K562 (cell line): ENCODE data around the gene FLAD1. TPM values are rescaled to one million over a fixed set of nuclear protein-coding genes. Genes with fewer than 3 reads are reported as not detected.

Experiments
- ATAC-seq: fragments of 200-7000 bp; cut with Tn5 transposase; 3 replicates; pipeline ENCODE4 v1.9.1; 2020; ENCODE audit warnings: moderate library complexity
- BruUV-seq: library from RNA; stranded (reverse); fragments of 400-500 nt; replicated peaks from 2 replicates; lab custom pipeline; 2021; lab: Mats Ljungman, UMichigan
- CTCF ChIA-PET: fragments of 300-600 bp; formaldehyde crosslinking; extraction: SDS; loops from one replicate; lab custom pipeline; 2021; ENCODE audit warnings: low intra/inter-chr PET ratio; lab: Yijun Ruan, JAX
- POLR2A ChIA-PET: fragments of 300-600, 350-650 bp; sonication (Branson Sonifier 250); formaldehyde crosslinking; extraction: SDS; loops from one replicate; lab custom pipeline; 2021; ENCODE audit warnings: antibody characterized with exemption, inconsistent platforms; lab: Yijun Ruan, JAX
- DNase-seq, 4 experiments: peaks; one replicate each; pipeline versions ENCODE4 v3.0.0 to v3.0.0-alpha.2; 2011 to 2018; ENCODE audit warnings: low spot score in 3 of 4, mixed read lengths in 3 of 4; ENCODE audit errors: extremely low read depth in 1 of 4
- FAIRE-seq: peaks from 2 replicates; lab custom pipeline; 2011; peaks lifted over from hg19 to GRCh38; lab: Jason Lieb, UNC
- H2AFZ ChIP-seq: 2 replicates; pipeline ENCODE4 v1.6.0; 2011; ENCODE audit warnings: low read depth, low read length, control low read depth, inconsistent platforms
- H3K27ac ChIP-seq: fragments of 200-600 bp; 3 replicates; pipeline ENCODE4 v1.8.0; 2011; ENCODE audit warnings: low read depth, mild to moderate bottlenecking, control low read depth, inconsistent platforms, low read length, moderate library complexity, mixed read lengths; ENCODE audit errors: extremely low read depth
- H3K27me3 ChIP-seq, 2 experiments: fragments of 300-600 bp in 1 of 2; 2 replicates in 1 of 2; 3 replicates in 1 of 2; pipeline versions ENCODE4 v1.6.0 to v1.8.0; 2011; ENCODE audit warnings: inconsistent platforms in 2 of 2, low read length in 2 of 2, mild to moderate bottlenecking in 1 of 2, mixed read lengths in 1 of 2, moderate library complexity in 1 of 2; ENCODE audit not compliant: control insufficient read depth in 2 of 2, insufficient read depth in 2 of 2
- H3K36me3 ChIP-seq: fragments of 300-600 bp; 3 replicates; pipeline ENCODE4 v1.8.0; 2011; ENCODE audit warnings: mild to moderate bottlenecking, low read length, inconsistent platforms; ENCODE audit not compliant: control insufficient read depth, insufficient read depth
- H3K4me1 ChIP-seq, 2 experiments: fragments of 200-600 bp in 1 of 2; replicated peaks in 1 of 2; 2 replicates in 1 of 2; 3 replicates in 1 of 2; pipeline versions ENCODE4 v1.5.1 to v1.8.0; 2011; ENCODE audit warnings: inconsistent platforms in 2 of 2, low read length in 2 of 2, mild to moderate bottlenecking in 1 of 2, mixed read lengths in 1 of 2, moderate library complexity in 1 of 2; ENCODE audit not compliant: control insufficient read depth in 2 of 2, insufficient read depth in 2 of 2
- H3K4me2 ChIP-seq: 2 replicates; pipeline ENCODE4 v1.6.1; 2011; ENCODE audit warnings: low read length, control low read depth, inconsistent platforms, mixed read lengths; ENCODE audit not compliant: insufficient read depth
- H3K4me3 ChIP-seq: fragments of 200-600 bp; sonication (generic), shearing (Covaris generic); 2 replicates; pipeline ENCODE4 v1.5.1; 2016; ENCODE audit warnings: control low read depth, inconsistent platforms
- H3K79me2 ChIP-seq: fragments of 200-600 bp; 3 replicates; pipeline ENCODE4 v1.8.0; 2011; ENCODE audit warnings: low read length, inconsistent platforms; ENCODE audit not compliant: control insufficient read depth, insufficient read depth
- H3K9ac ChIP-seq, 2 experiments: 2 replicates each; pipeline versions ENCODE4 v1.6.0 to v1.6.1; 2011; ENCODE audit warnings: low read depth in 2 of 2, low read length in 2 of 2, control low read depth in 1 of 2, inconsistent platforms in 1 of 2, mild to moderate bottlenecking in 1 of 2, mixed read lengths in 1 of 2; ENCODE audit not compliant: insufficient read depth in 1 of 2
- H3K9me1 ChIP-seq: one replicate; pipeline ENCODE4 v1.6.0; 2011; ENCODE audit warnings: inconsistent platforms, mild to moderate bottlenecking, low read length, moderate library complexity; ENCODE audit not compliant: control insufficient read depth, insufficient read depth
- H3K9me3 ChIP-seq: replicated peaks from 2 replicates; pipeline ENCODE4 v1.5.1; 2011; ENCODE audit warnings: low read depth, low read length, inconsistent platforms; ENCODE audit not compliant: control insufficient read depth, insufficient read depth
- H4K20me1 ChIP-seq: replicated peaks from 2 replicates; pipeline ENCODE4 v1.6.1; 2011; ENCODE audit warnings: low read length, inconsistent platforms, mixed read lengths; ENCODE audit not compliant: control insufficient read depth, insufficient read depth
- DIDO1 ChIP-seq: fragments of 450-650 bp; IDR thresholded peaks from 2 replicates; pipeline ENCODE4 v1.6.1; 2016; ENCODE audit warnings: low read depth, missing biosample characterization, missing genetic modification characterization
- FOXM1 ChIP-seq, 2 experiments: fragments of 450-650 bp in 1 of 2; sonication (generic) in 1 of 2; formaldehyde crosslinking in 1 of 2; IDR thresholded peaks; 2 replicates each; pipeline versions ENCODE4 v1.6.1 to v1.9.0; 2017 to 2022; ENCODE audit warnings: low read depth in 2 of 2, mild to moderate bottlenecking in 2 of 2, missing genetic modification reagents in 1 of 2, moderate library complexity in 1 of 2
- MEIS2 ChIP-seq: fragments of 450-650 bp; IDR thresholded peaks from 2 replicates; pipeline ENCODE4 v1.6.1; 2014; ENCODE audit warnings: mild to moderate bottlenecking; ENCODE audit not compliant: partially characterized antibody
- ZBTB11 ChIP-seq, 3 experiments: fragments of 200-800 bp in 1 of 3; fragments of 250-450 bp in 1 of 3; fragments of 450-650 bp in 1 of 3; sonication (Bioruptor Pico) in 1 of 3; sonication (Bioruptor generic) in 1 of 3; formaldehyde crosslinking in 1 of 3; IDR thresholded peaks; 2 replicates each; pipeline versions ENCODE4 v1.6.1 to v1.8.0; 2016 to 2022; ENCODE audit warnings: mild to moderate bottlenecking in 2 of 3, missing genetic modification characterization in 2 of 3, missing compliant biosample characterization in 1 of 3, moderate library complexity in 1 of 3
- ZBTB5 ChIP-seq: fragments of 450-650 bp; IDR thresholded peaks from 2 replicates; pipeline ENCODE4 v1.6.1; 2017; ENCODE audit warnings: antibody characterized with exemption
- ZNF407 ChIP-seq: fragments of 450-650 bp; IDR thresholded peaks from 2 replicates; pipeline ENCODE4 v1.6.1; 2016; ENCODE audit warnings: low read depth
- WGBS: fragments of 100-300 bp; shearing (Covaris generic); methylation state at CpG from one replicate; pipeline ENCODE4 v1.1.6; 2016; ENCODE audit warnings: low coverage, mixed read lengths; ENCODE audit not compliant: insufficient coverage; ENCODE audit errors: missing lambda C conversion rate; 5-methylcytosine and 5-hydroxymethylcytosine counted together
- in situ Hi-C: fragments of 300-500 bp; cut with MboI; formaldehyde crosslinking; loops from 4 replicates; pipeline ENCODE4 v1.15.0; 2018; ENCODE audit warnings: inconsistent platforms, mixed read lengths
- intact Hi-C: fragments of 100-400 bp; cut with micrococcal nuclease; formaldehyde crosslinking; loops from 2 replicates; pipeline ENCODE4 v1.14.2; 2022
- polyA plus RNA-seq, 8 experiments: library from polyadenylated mRNA; depleted of rRNA in 4 of 8; stranded (reverse) in 5 of 8; unstranded in 3 of 8; fragments of >200 nt; fragmentation: Nextera tagmentation in 2 of 8; fragmentation: Illumina TruSeq in 1 of 8; extraction: Ambion mirVana in 2 of 8; extraction: Trizol in 1 of 8; gene quantifications; 2 replicates each; pipeline versions ENCODE4 v1.2.1 to v1.2.3, GENCODE V29; 2011 to 2014; ENCODE audit warnings: inconsistent platforms in 1 of 8, missing spikeins in 1 of 8
- total RNA-seq, 7 experiments: library from RNA; depleted of rRNA in 6 of 7; stranded (reverse); fragments of >200 nt in 6 of 7; fragmentation: Illumina TruSeq in 2 of 7; extraction: Trizol in 2 of 7; gene quantifications; 2 replicates each; pipeline versions ENCODE4 v1.2.1 to v1.2.3, GENCODE V29; 2011 to 2021; ENCODE audit warnings: low replicate concordance in 1 of 7

Gene FLAD1
- total and polyA plus RNA-seq, 9 of the 15 experiments (the other 6 are each of a cell fraction or from before 2014, with no cell fraction given) = 24.9 to 85.8 (median 67.0) TPM

GRCh38 chr1:154948079-154948478 lies 35.1 kb upstream of the FLAD1 start:
- in situ Hi-C loops = no loop called here
- WGBS = 30% methylated on average over 10 of the region's 11 CpGs
- ATAC-seq (no peak), FAIRE-seq (no peak), DNase-seq (no peak)
- Histone ChIP-seq H2AFZ (no peak overlapping the region), H3K27ac (no peak overlapping the region), H3K4me3 (no peak overlapping the region), H3K9me1 (no peaks in the 10 kb centered on the region), H4K20me1 (0 out of 2 replicates have a peak, but pooled peaks cover 3% of the 10 kb centered on the region), H3K4me2 (no peak overlapping the region), H3K9me3 (no peaks in the 10 kb centered on the region), H3K27me3 (no peaks in the 10 kb centered on the region), H3K4me1 (peaks cover 26 to 52% of the 10 kb centered on the region in 2 experiments), H3K36me3 (no peaks in the 10 kb centered on the region; the same call in 2 of the 3 replicates), H3K79me2 (no peaks in the 10 kb centered on the region), H3K9ac (peak overlapping the region in 1 of 2 experiments; percentile 81; a peak in 2 of 4 replicates)
- ChIA-PET CTCF (no interaction called here), POLR2A (interaction anchor here (1.0 to 1.4 kb wide), 3 partner anchors 12 to 16 kb away, joined by 3 to 6 read pairs (median 3); partner anchors contain the start of gene PMVK)
- no TSS peak for BruUV-seq
- intact Hi-C loops = no loop called here
- TF ChIP-seq DIDO1 = no peak
- TF ChIP-seq ZNF407 = no peak
- TF ChIP-seq MEIS2 = no peak
- TF ChIP-seq FOXM1 (IDR thresholded peaks at IDR 0.05; ENCODE audit: low read depth) = no peak
- TF ChIP-seq FOXM1 (CRISPR knock-in tag; IDR thresholded peaks at IDR 0.05; ENCODE audit: low read depth) = no peak
- no peak for TF ChIP-seq ZBTB11 (CRISPR knock-in tag; IDR thresholded peaks at IDR 0.05)
- no peak for TF ChIP-seq ZBTB5
